ENCODE results near the gene SOX11.
A peak's percentile ranks its signal among the peaks of the same experiment; 100 is the strongest.
"Not testable (repeated sequence)": the region's sequence is repeated elsewhere in the genome, so short reads cannot be mapped to it uniquely, and the experiment has no call there.

SOX11 gene

DNA sequence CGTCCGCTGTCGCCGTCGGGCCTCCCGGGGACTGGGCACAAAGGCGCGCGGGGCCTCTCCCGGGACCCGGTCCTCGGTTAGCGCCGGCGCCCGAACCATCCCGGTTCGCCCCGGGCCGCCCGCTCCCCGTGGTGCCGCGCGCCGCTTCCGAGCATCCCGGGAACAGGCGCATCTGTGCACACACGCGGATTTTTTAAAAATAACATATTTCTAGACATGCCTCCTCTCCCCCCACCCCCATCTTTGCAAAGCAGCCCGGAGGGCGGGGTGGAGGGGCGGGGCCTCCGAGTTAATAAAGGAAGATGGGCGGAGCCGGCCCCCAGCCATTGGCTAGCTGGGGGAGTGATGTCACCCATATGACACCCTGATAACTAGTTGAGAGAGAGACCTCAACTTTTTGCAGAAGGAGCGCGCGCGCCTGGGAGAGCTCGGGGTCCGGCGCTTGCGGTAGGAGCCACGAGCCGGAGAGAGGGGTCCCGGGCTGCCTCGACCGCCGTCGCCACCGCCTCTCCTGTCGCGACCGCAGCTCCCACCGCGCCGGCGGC, at the start of gene SOX11:
Gene SOX11, plus strand, starts transcription at position 400 of the 545 bp plus-strand sequence. CDS start 338 bp downstream, outside the sequence.
- H3K4me1 ChIP-seq (ENCODE audit: insufficient read depth, low read length) = no peaks in the 10 kb centered on the region
- no peaks in the 10 kb centered on the region for H3K36me3 ChIP-seq (ENCODE audit: insufficient read depth, low read length)
- H3K9ac ChIP-seq (ENCODE audit: low read depth, low read length) = peak within 1 kb of the TSS; percentile 98
- H3K9me3 ChIP-seq (ENCODE audit: control insufficient read depth, insufficient read depth, low read length) = no peaks in the 10 kb centered on the region

DNA sequence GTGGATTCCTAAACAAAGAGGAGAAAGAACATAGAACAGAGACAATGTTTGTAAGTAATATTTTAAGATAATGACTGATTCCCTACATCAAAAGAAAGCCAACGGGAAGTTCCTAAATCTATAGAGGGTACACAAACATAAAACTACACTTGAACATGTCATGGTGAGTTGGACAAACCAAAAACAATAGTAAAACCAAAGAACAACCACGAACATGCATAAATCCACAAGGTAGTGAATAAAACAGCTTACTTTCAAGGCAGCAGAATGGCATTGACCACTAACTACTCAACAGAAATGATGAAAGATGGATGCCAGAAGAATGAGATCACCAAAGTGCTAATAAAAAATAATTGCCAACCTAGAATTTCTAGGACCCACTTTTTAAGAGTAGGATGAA, 39.5 kb upstream of the SOX11 start:
- not testable (repeated sequence) for H3K36me3 ChIP-seq (ENCODE audit: insufficient read depth, low read length); H3K9ac ChIP-seq (ENCODE audit: low read depth, low read length); H3K4me1 ChIP-seq (ENCODE audit: insufficient read depth, low read length); H3K9me3 ChIP-seq (ENCODE audit: control insufficient read depth, insufficient read depth, low read length)

DNA sequence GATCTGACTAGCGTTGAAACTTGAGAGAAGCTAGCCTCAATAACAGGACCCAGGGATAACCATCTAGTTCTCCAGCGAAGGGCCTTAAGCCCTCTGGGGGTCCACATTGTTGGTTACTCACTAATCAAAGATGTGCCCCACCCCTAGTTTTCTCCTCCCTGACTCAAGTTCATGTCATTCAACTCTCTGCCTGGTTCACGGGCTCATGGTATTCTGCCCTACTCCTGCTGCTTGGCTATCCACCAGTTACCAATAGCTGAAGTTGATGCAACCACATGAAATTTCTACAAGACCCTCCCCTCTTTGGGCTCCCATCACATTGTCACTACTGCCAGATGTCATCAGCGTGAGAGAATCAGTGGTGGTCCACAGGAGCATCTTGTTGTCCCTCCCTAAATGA, 38.4 kb upstream of the SOX11 start:
- not testable (repeated sequence) for H3K9ac ChIP-seq (ENCODE audit: low read depth, low read length); H3K36me3 ChIP-seq (ENCODE audit: insufficient read depth, low read length); H3K4me1 ChIP-seq (ENCODE audit: insufficient read depth, low read length); H3K9me3 ChIP-seq (ENCODE audit: control insufficient read depth, insufficient read depth, low read length)

DNA sequence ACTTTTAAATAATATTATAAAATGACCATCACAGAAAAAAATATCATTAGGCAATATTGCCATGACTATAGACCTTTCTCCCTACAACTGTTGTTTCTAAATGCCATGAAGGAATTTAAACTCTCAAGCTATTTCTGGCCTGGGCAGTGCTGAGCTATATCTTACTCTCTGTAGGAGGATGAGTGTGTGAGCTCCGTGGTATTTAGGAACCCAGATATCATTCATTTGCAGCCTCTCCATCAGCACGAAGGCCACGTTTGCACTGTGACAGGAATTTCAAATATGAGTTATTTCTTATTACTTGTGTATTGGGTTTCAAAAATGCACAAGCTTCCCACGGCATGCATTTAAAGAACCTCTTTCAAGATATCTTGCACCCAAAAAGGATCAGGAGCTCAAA, 35.0 kb upstream of the SOX11 start:
- H3K4me1 ChIP-seq (ENCODE audit: insufficient read depth, low read length) = no peaks in the 10 kb centered on the region
- H3K9ac ChIP-seq (ENCODE audit: low read depth, low read length) = no peak overlapping the region
- H3K36me3 ChIP-seq (ENCODE audit: insufficient read depth, low read length) = no peaks in the 10 kb centered on the region; the same call in 1 of the 2 replicates
- H3K9me3 ChIP-seq (ENCODE audit: control insufficient read depth, insufficient read depth, low read length) = no peaks in the 10 kb centered on the region; the same call in 1 of the 2 replicates

DNA sequence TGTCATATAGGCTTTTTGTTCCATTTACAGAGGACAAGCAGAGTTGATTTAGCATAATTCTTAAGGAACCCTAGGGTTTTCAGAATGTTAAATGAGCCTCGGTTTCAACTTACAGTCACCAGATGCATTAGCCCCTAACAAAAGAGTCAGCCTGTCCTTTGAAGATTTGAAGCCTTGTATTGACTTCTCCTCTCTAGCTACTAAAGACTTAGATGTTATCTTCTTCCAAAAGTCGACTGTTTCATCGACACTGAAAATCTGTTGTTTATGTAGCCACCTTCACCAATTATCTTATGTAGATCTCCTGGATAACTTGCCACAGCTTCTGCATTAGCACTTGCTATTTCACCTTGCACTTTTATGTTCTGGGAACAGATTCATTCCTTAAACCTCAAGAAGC, 31.6 kb upstream of the SOX11 start:
- H3K4me1 ChIP-seq (ENCODE audit: insufficient read depth, low read length) = no peaks in the 10 kb centered on the region
- H3K36me3 ChIP-seq (ENCODE audit: insufficient read depth, low read length) = no peaks in the 10 kb centered on the region; the same call in 1 of the 2 replicates

DNA sequence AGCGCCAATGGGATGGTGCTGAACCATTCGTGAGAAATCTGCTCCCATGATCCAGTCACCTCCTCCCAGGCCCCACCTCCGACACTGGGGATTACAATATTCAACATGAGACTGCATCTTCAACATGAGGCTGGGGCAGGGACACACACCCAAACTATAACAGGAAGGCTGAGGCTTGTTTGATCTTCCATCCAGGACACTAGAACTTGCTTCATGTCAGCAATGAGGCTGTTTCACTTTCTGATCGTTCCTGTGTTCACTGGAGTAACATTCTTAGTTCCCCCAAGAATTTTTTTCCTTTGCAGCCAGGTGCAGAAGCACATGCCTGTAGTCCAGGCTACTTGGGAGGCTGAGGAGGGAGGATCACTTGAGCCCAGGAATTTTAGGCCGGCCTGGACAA, 30.8 kb upstream of the SOX11 start:
- H3K9ac ChIP-seq (ENCODE audit: low read depth, low read length) = no peak overlapping the region
- H3K36me3 ChIP-seq (ENCODE audit: insufficient read depth, low read length) = no peaks in the 10 kb centered on the region; the same call in 1 of the 2 replicates
- no peaks in the 10 kb centered on the region; the same call in 1 of the 2 replicates for H3K9me3 ChIP-seq (ENCODE audit: control insufficient read depth, insufficient read depth, low read length)
- peaks cover 3% of the 10 kb centered on the region; the same call in 1 of the 2 replicates for H3K4me1 ChIP-seq (ENCODE audit: insufficient read depth, low read length)

More for the DNA sequence above, 31.6 kb upstream of the SOX11 start:
- no peaks in the 10 kb centered on the region; the same call in 1 of the 2 replicates for H3K9me3 ChIP-seq (ENCODE audit: control insufficient read depth, insufficient read depth, low read length)
- no peak overlapping the region for H3K9ac ChIP-seq (ENCODE audit: low read depth, low read length)

DNA sequence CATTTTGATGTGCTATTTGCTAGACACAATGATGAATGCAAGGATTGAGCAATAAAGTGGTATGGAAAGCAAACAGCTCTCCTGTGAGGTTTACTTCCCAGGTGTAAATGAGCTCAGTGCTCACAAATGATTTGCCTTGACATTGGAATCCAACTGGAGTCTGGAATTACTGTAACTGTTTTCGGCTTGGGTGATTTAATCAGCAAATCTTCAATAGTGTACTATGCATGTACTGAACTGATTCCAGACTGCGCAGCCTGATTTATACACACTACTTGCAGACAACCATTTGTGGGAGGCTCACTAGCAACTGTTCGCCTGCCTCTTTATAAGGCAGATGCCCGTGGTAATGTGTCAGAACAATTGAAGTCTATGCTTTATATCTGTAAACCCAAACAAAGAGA, 27.9 kb upstream of the SOX11 start:
- Histone ChIP-seq H3K9me3 (ENCODE audit: control insufficient read depth, insufficient read depth, low read length) (no peaks in the 10 kb centered on the region; the same call in 1 of the 2 replicates), H3K9ac (ENCODE audit: low read depth, low read length) (no peak overlapping the region), H3K4me1 (ENCODE audit: insufficient read depth, low read length) (peaks cover 7% of the 10 kb centered on the region; the same call in 1 of the 2 replicates), H3K36me3 (ENCODE audit: insufficient read depth, low read length) (no peaks in the 10 kb centered on the region; the same call in 1 of the 2 replicates)

DNA sequence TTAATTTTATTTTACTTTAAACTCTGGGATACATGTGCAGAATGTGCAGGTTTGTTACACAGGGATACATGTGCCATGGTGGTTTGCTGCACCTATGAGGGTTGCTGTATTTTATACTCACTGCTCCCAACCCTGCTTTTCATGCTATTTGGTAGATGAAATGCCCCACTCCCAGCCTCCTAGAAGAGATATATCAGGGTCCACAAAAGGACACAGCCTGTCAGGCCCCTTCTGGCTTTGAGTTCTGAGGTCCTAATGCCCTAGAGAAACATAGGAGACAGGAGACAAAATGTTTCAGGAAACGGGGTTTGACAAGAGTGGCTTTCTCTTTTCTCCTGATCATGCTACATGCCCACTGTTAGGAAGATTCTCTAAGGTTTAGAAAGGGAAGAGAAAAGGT, 27.1 kb upstream of the SOX11 start:
- Histone ChIP-seq H3K9me3 (ENCODE audit: control insufficient read depth, insufficient read depth, low read length) (no peaks in the 10 kb centered on the region; the same call in 1 of the 2 replicates), H3K36me3 (ENCODE audit: insufficient read depth, low read length) (no peaks in the 10 kb centered on the region; the same call in 1 of the 2 replicates), H3K4me1 (ENCODE audit: insufficient read depth, low read length) (peaks cover 7% of the 10 kb centered on the region; the same call in 1 of the 2 replicates), H3K9ac (ENCODE audit: low read depth, low read length) (no peak overlapping the region)

DNA sequence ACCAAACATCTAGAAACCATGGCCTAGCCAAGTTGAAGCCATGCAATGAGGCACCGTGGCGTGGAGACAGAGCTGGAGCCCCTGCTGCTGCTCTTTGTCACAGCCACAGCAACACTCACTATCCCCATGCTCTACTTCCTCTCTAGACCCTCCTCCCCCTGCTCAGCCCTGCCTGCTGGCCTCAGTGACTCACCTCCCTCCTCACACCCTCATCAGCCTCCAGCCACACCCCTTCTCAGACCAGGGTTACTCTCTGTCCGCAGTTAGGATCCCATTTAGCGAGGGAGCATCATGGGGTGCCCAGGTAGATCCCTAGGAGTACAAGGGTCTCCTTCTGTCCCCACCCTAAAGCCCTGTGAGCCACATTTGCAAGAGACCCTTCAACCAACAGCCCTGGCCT, 25.4 kb upstream of the SOX11 start:
- H3K9ac ChIP-seq (ENCODE audit: low read depth, low read length) = no peak overlapping the region
- H3K9me3 ChIP-seq (ENCODE audit: control insufficient read depth, insufficient read depth, low read length) = no peaks in the 10 kb centered on the region
- peaks cover 7% of the 10 kb centered on the region; the same call in 1 of the 2 replicates for H3K4me1 ChIP-seq (ENCODE audit: insufficient read depth, low read length)
- no peaks in the 10 kb centered on the region for H3K36me3 ChIP-seq (ENCODE audit: insufficient read depth, low read length)

DNA sequence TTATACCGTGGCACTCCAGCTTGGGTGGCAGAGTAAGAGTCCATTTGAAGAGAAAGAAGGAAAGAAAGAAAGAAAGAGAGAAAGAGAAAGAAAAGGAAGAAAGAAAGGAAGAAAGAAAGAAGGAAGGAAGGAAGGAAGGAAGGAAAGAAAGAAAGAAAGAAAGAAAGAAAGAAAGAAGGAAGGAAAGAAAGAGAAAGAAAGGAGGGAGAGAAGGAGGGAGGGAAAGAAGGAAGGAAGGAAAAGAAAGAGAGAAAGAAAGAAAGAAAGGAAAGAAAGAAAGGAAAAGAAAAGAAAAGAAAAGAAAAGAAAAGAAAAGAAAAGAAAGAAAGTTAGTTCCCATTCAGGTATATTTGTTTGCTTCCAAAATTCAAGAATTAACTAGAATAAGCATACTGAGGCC, 24.5 kb upstream of the SOX11 start:
- H3K36me3 ChIP-seq (ENCODE audit: insufficient read depth, low read length); H3K9ac ChIP-seq (ENCODE audit: low read depth, low read length); H3K4me1 ChIP-seq (ENCODE audit: insufficient read depth, low read length); H3K9me3 ChIP-seq (ENCODE audit: control insufficient read depth, insufficient read depth, low read length): not testable (repeated sequence)

DNA sequence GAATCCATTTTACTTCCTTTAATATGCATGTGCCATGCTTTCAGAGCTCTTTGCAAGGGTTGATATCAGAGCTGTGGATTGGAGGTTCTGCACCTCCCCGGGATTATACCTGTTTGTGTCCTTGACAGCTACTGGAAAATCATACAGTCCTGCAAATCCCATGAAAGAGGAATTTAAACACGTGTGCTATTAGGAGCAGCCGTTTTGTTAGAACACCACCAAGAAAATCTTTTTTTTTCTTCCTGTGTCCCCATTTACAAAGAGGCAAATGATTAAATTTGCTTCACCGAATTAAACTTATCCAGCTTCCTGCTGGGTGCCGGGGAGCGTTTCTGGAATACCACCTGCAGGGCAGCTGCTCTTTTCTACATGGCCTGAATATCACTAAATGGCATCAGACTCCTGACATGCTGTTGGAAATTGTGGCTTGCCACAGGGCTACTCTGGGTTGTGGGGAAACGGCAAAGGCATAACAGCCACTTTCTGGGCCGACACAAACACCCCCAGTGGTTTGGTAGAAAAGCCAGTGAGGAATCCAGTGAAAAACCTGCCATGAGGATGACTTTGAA, 23.4 kb upstream of the SOX11 start:
- Histone ChIP-seq H3K9ac (ENCODE audit: low read depth, low read length) (no peak overlapping the region), H3K4me1 (ENCODE audit: insufficient read depth, low read length) (peaks cover 7% of the 10 kb centered on the region; the same call in 1 of the 2 replicates), H3K9me3 (ENCODE audit: control insufficient read depth, insufficient read depth, low read length) (no peaks in the 10 kb centered on the region), H3K36me3 (ENCODE audit: insufficient read depth, low read length) (no peaks in the 10 kb centered on the region)

DNA sequence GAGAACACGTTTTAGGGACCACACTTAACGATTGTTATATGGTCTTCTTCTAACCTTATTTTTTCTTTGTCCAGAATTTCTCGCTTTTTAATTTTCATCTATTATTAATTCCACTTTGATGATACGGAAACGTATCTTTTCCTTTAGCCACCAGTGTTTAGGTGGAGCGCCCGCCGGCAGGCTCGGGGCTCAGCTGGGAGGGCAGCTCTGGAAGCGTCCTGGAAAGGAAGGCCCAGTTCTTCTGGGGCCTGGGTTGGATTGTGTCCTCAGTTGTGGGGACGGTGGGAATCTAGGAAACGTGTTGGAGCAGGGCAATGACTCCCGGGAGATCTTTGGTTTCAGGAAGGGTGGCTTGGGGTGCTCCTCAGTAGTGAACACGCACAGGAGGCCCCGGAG, 19.4 kb upstream of the SOX11 start:
- Histone ChIP-seq H3K9ac (ENCODE audit: low read depth, low read length) (peak overlapping the region; percentile 45; the same call in 1 of the 2 replicates), H3K9me3 (ENCODE audit: control insufficient read depth, insufficient read depth, low read length) (no peaks in the 10 kb centered on the region), H3K4me1 (ENCODE audit: insufficient read depth, low read length) (peaks cover 15% of the 10 kb centered on the region), H3K36me3 (ENCODE audit: insufficient read depth, low read length) (no peaks in the 10 kb centered on the region)

DNA sequence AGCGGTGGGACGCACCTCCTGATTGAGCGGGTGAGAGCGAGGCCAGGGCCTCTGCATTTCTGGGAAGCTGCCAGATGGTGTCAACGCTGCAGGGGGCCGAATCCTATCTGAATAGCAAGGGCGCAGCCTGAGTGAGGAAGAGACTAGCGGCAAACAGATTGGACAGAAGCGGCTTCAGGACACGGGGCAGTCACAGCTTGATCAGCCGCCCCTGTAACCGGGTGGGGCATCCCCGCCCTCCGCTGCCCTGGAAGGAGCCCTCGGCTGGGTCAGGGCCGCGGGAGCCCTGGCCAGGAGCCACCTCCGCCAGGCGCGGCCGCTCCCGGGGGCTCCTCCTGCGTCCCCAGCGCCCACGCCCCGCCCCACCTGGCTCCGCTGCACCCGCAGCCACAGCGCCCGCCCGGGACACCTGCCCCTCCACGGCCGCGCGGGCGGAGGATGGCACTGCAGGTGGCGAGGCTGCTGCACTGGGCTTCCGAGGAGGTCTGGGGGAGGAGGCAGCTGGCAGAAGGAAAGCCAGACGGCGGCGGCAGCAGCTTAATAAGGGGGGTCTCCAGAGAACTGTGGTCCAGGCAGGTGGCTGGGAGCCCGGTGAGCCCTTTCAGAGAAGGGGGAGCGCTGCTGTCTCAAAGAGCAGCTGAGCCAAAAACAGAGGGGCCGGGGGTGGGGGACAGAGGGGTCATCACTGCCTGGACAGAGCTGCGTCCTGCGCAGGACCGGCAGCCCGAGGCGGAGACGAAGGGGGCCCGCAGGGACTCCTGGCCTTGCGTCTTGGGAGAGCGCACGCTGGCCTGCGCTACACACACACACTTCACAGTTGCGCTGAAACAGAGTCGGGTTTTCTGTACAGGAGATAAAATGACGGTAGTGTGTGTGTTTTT, 18.8 kb upstream of the SOX11 start:
- Histone ChIP-seq H3K36me3 (ENCODE audit: insufficient read depth, low read length) (no peaks in the 10 kb centered on the region), H3K9ac (ENCODE audit: low read depth, low read length) (peak overlapping the region; percentile 45; the same call in 1 of the 2 replicates), H3K9me3 (ENCODE audit: control insufficient read depth, insufficient read depth, low read length) (no peaks in the 10 kb centered on the region), H3K4me1 (ENCODE audit: insufficient read depth, low read length) (peaks cover 15% of the 10 kb centered on the region)

DNA sequence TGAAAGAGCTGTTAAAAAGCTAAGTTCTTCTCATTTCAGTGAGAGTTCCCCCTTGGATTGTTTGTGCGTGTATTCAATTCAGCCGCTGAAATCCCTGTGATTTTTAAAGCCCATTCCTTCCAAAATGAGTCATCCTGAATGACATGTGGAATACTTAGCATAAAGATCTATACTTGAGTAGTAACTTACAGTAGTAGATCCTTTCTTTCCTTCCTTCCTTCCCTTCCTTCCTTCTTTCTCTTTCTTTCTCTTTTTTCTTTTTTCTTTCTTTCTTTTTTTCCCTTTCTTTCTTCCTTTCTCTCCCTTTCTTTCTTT, 18.2 kb upstream of the SOX11 start:
- Histone ChIP-seq H3K9ac (ENCODE audit: low read depth, low read length) (peak overlapping the region; percentile 45; the same call in 1 of the 2 replicates), H3K36me3 (ENCODE audit: insufficient read depth, low read length) (no peaks in the 10 kb centered on the region), H3K4me1 (ENCODE audit: insufficient read depth, low read length) (peaks cover 15% of the 10 kb centered on the region), H3K9me3 (ENCODE audit: control insufficient read depth, insufficient read depth, low read length) (no peaks in the 10 kb centered on the region)

Data from ES-I3 (cell line).